Thoracic aorta (tissue), 2 donors: ENCODE measurements around the gene RUSC1. TPM values are rescaled to one million over a fixed set of nuclear protein-coding genes. Genes with fewer than 3 reads are reported as not detected.

Source experiments
- ATAC-seq: fragments of 150-250 bp; one replicate; pipeline ENCODE4 v1.8.0; 2017; ENCODE audit warnings: low read depth; ENCODE audit not compliant: insufficient number of reproducible peaks, low FRiP score
- DNase-seq: peaks from one replicate; pipeline ENCODE4 v3.0.0-alpha.2; 2020; ENCODE audit warnings: low spot score
- H3K27ac ChIP-seq, 2 donors: fragments of 200-600 bp; sonication (generic); 1 replicate in 1 of 2; 2 replicates in 1 of 2; pipeline ENCODE4 v1.5.1; 2016; ENCODE audit warnings: mild to moderate bottlenecking in 2 of 2, moderate library complexity in 2 of 2
- H3K27me3 ChIP-seq: fragments of 200-600 bp; sonication (generic); replicated peaks from 2 replicates; pipeline ENCODE4 v1.6.0; 2016; ENCODE audit warnings: mild to moderate bottlenecking; ENCODE audit not compliant: insufficient read depth
- H3K36me3 ChIP-seq: fragments of 200-600 bp; sonication (generic); one replicate; pipeline ENCODE4 v1.5.1; 2016
- H3K4me1 ChIP-seq, 2 donors: fragments of 200-600 bp; sonication (generic); 1 replicate in 1 of 2; 2 replicates in 1 of 2; pipeline versions ENCODE4 v1.5.1 to v1.6.0; 2016; ENCODE audit warnings: low read depth in 2 of 2, mild to moderate bottlenecking in 1 of 2; ENCODE audit not compliant: control insufficient read depth in 1 of 2
- H3K4me3 ChIP-seq: fragments of 200-600 bp; sonication (generic); 2 replicates; pipeline ENCODE4 v1.5.1; 2016; ENCODE audit warnings: mild to moderate bottlenecking
- H3K9me3 ChIP-seq: fragments of 200-600 bp; sonication (generic); 2 replicates; pipeline ENCODE4 v1.5.1; 2016
- CTCF ChIP-seq: fragments of 200-600 bp; sonication (generic); IDR thresholded peaks from one replicate; pipeline ENCODE4 v1.5.1; 2019; ENCODE audit warnings: antibody characterized with exemption
- total RNA-seq, 2 donors: library from RNA; depleted of rRNA; stranded (reverse); fragments of >200 nt; gene quantifications; one replicate each; pipeline versions ENCODE4 v1.1.0 to v1.2.3, GENCODE V29; 2016

Gene RUSC1
- total RNA-seq, 2 donors from 2014 or later: 38.7 to 61.3 TPM

DNA sequence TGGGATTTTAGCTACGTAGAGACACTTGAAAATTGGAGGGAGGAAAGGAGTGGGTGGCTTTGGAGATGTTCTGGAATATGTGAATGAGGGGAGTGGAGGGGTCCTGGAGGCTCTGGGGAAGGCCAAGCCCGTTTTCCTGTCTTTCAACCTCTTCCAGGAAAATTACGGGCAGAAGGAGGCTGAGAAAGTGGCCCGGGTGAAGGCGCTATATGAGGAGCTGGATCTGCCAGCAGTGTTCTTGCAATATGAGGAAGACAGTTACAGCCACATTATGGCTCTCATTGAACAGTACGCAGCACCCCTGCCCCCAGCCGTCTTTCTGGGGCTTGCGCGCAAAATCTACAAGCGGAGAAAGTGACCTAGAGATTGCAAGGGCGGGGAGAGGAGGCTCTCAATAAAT lies 442 bp upstream of the RUSC1 start:
- Histone ChIP-seq H3K27me3 (no peaks in the 10 kb centered on the region), H3K4me1 (peaks cover 10 to 25% of the 10 kb centered on the region in 2 donors), H3K9me3 (no peaks in the 10 kb centered on the region), H3K4me3 (peak overlapping the region; percentile 80), H3K27ac (peak overlapping the region; percentile 86 to 91), H3K36me3 (no peaks in the 10 kb centered on the region)
- no peak for TF ChIP-seq CTCF
- DNase-seq: no peak
- no peak for ATAC-seq

GRCh38 chr1:155321639-155322503 lies 1.2 kb downstream of the RUSC1 start:
- peak overlapping the region; percentile 80 for H3K4me3 ChIP-seq
- ATAC-seq (no peak), DNase-seq (no peak)

GRCh38 chr1:155322571-155322952 lies 1.9 kb downstream of the RUSC1 start:
- no peak for TF ChIP-seq CTCF
- Histone ChIP-seq H3K27ac (peak overlapping the region; percentile 86 to 91), H3K27me3 (no peaks in the 10 kb centered on the region), H3K4me3 (peak overlapping the region; percentile 80), H3K9me3 (no peaks in the 10 kb centered on the region), H3K4me1 (peaks cover 10 to 31% of the 10 kb centered on the region in 2 donors), H3K36me3 (no peaks in the 10 kb centered on the region)
- no peak for DNase-seq
- ATAC-seq: no peak

More at GRCh38 chr1:155321639-155322503, 1.2 kb downstream of the RUSC1 start:
- Histone ChIP-seq H3K9me3 (no peaks in the 10 kb centered on the region), H3K27me3 (no peaks in the 10 kb centered on the region), H3K36me3 (no peaks in the 10 kb centered on the region), H3K4me1 (peaks cover 10 to 31% of the 10 kb centered on the region in 2 donors), H3K27ac (peak overlapping the region; percentile 86 to 91)
- no peak for TF ChIP-seq CTCF

DNA sequence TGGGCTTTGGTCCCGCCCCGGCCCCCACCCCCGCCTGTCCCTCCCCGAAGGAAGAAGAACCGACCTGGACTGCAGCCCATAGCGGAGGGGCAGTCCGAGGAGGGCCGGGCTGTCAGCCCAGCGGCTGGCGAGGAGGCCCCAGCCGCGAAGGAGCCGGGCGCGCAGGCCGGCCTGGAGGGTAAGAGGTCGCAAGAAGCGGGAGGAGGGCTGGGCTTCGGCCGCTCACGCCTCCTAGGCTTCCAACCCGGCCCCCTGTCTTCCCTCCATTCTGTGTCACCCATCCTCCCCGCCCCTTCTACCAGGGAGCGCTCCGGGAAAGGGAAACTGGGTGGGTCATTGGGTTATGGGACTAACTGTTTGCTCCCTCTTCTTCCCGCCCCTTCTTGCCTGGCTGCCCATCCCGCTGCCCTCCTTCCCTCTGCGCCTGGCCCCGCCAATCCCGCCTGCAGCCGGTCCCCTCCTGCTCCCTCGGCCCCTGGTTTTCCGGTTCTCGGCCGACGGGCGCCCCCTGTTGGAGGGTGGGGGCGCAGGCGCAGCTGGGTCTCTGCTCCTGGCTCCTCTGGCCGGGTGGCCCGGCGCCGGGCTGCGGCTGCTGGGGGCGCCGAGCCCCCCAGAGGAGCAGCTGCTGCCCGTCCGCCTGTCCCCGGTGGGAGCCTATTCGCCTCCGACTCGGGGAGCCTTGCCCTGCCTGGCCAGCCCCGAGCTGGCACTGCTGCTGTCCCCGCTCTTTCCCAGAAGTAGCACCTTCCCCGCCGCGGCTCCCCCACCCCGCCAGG lies 2.4 kb downstream of the RUSC1 start:
- Histone ChIP-seq H3K4me1 (peaks cover 10 to 31% of the 10 kb centered on the region in 2 donors), H3K4me3 (peak overlapping the region; percentile 80)

More for the DNA sequence above, 2.4 kb downstream of the RUSC1 start:
- peaks cover 2% of the 10 kb centered on the region for H3K36me3 ChIP-seq
- peak overlapping the region; percentile 86 to 91 for H3K27ac ChIP-seq
- no peaks in the 10 kb centered on the region for H3K9me3 ChIP-seq
- no peaks in the 10 kb centered on the region for H3K27me3 ChIP-seq
- DNase-seq: peak; percentile 74
- ATAC-seq: peak; percentile 47
- peak; percentile 98 for TF ChIP-seq CTCF
